WTC11 (cell line): ENCODE results near the gene PNMA8C. TPM values are rescaled to one million over a fixed set of nuclear protein-coding genes. Genes with fewer than 3 reads are reported as not detected.

Experiments
- ATAC-seq: fragments of 200-7000 bp; cut with Tn5 transposase; 2 replicates; pipeline ENCODE4 v1.10.0; 2021; ENCODE audit warnings: mild to moderate bottlenecking, moderate library complexity
- CTCF ChIA-PET: fragments of 300-600 bp; sonication (Branson Sonifier 250); formaldehyde crosslinking; loops from one replicate; lab custom pipeline; 2021; ENCODE audit warnings: antibody characterized with exemption; lab: Charles Lee
- POLR2A ChIA-PET: fragments of 350-600 bp; sonication (Branson Sonifier 250); formaldehyde crosslinking; loops from one replicate; lab custom pipeline; 2021; ENCODE audit warnings: antibody characterized with exemption; lab: Charles Lee
- DNase-seq: peaks from one replicate; pipeline ENCODE4 v3.0.0; 2021; ENCODE audit warnings: low spot score
- H3K27ac Mint-ChIP-seq: 2 replicates; pipeline ENCODE4 v1.8.0; 2021; ENCODE audit warnings: mixed read lengths
- H3K27me3 Mint-ChIP-seq: 2 replicates; pipeline ENCODE4 v1.8.0; 2021; ENCODE audit warnings: low read depth, mild to moderate bottlenecking, moderate library complexity, mixed read lengths
- H3K36me3 Mint-ChIP-seq: 2 replicates; pipeline ENCODE4 v1.8.0; 2021; ENCODE audit warnings: mixed read lengths
- H3K4me1 Mint-ChIP-seq: 2 replicates; pipeline ENCODE4 v1.8.0; 2022; ENCODE audit warnings: mixed read lengths
- H3K4me3 Mint-ChIP-seq: 2 replicates; pipeline ENCODE4 v1.8.0; 2021; ENCODE audit warnings: mild to moderate bottlenecking, moderate library complexity, mixed read lengths
- H3K9me3 Mint-ChIP-seq: 2 replicates; pipeline ENCODE4 v1.8.0; 2021; ENCODE audit warnings: mixed read lengths
- ATF1 ChIP-seq: sonication (generic); formaldehyde crosslinking; IDR thresholded peaks from 2 replicates; pipeline ENCODE4 v1.8.1; 2023; ENCODE audit warnings: mild to moderate bottlenecking, moderate library complexity, missing genetic modification reagents
- CBFB ChIP-seq: sonication (generic); formaldehyde crosslinking; IDR thresholded peaks from 2 replicates; pipeline ENCODE4 v1.8.1; 2022; ENCODE audit warnings: mild to moderate bottlenecking, low read depth, missing genetic modification reagents
- EMX1 ChIP-seq: fragments of 250-450 bp; sonication (Bioruptor Pico); IDR thresholded peaks from 2 replicates; pipeline ENCODE4 v1.8.0; 2021; ENCODE audit warnings: mild to moderate bottlenecking
- FOXK1 ChIP-seq: sonication (generic); formaldehyde crosslinking; IDR thresholded peaks from 2 replicates; pipeline ENCODE4 v1.8.0; 2022; ENCODE audit warnings: mild to moderate bottlenecking, moderate library complexity, missing genetic modification reagents
- GRHL2 ChIP-seq: fragments of 250-450 bp; sonication (Bioruptor Pico); IDR thresholded peaks from 2 replicates; pipeline ENCODE4 v1.8.0; 2022; ENCODE audit warnings: mild to moderate bottlenecking, moderate library complexity; ENCODE audit not compliant: insufficient replicate concordance, severe bottlenecking
- GTF2I ChIP-seq: fragments of 250-450 bp; sonication (Bioruptor Pico); conservative IDR thresholded peaks from 2 replicates; pipeline ENCODE4 v1.4.0; 2021; ENCODE audit warnings: mild to moderate bottlenecking
- HMGA2 ChIP-seq: fragments of 250-450 bp; sonication (Bioruptor Pico); IDR thresholded peaks from 2 replicates; pipeline ENCODE4 v1.4.0; 2021; ENCODE audit warnings: mild to moderate bottlenecking, moderate library complexity
- JAZF1 ChIP-seq: fragments of 250-450 bp; sonication (Bioruptor Pico); IDR thresholded peaks from 2 replicates; pipeline ENCODE4 v1.9.0; 2021; ENCODE audit warnings: moderate library complexity, mild to moderate bottlenecking, inconsistent platforms
- NFE2L1 ChIP-seq: sonication (generic); formaldehyde crosslinking; IDR thresholded peaks from 2 replicates; pipeline ENCODE4 v1.8.1; 2023; ENCODE audit warnings: missing genetic modification reagents
- NR2C2 ChIP-seq: sonication (generic); formaldehyde crosslinking; IDR thresholded peaks from 2 replicates; pipeline ENCODE4 v1.8.0; 2022; ENCODE audit warnings: mild to moderate bottlenecking, missing genetic modification reagents
- RORB ChIP-seq: fragments of 250-450 bp; sonication (Bioruptor Pico); IDR thresholded peaks from 2 replicates; pipeline ENCODE4 v1.9.0; 2021; ENCODE audit warnings: mild to moderate bottlenecking
- SP1 ChIP-seq: sonication (generic); formaldehyde crosslinking; conservative IDR thresholded peaks from 2 replicates; pipeline ENCODE4 v1.8.1; 2022; ENCODE audit warnings: missing genetic modification reagents
- TEAD1 ChIP-seq: sonication (generic); formaldehyde crosslinking; IDR thresholded peaks from 2 replicates; pipeline ENCODE4 v1.8.0; 2022; ENCODE audit warnings: mild to moderate bottlenecking, missing genetic modification reagents
- ZBTB21 ChIP-seq: sonication (generic); formaldehyde crosslinking; IDR thresholded peaks from 2 replicates; pipeline ENCODE4 v1.8.1; 2023; ENCODE audit warnings: mild to moderate bottlenecking, missing genetic modification reagents, borderline replicate concordance
- ZNF263 ChIP-seq: sonication (generic); formaldehyde crosslinking; IDR thresholded peaks from 2 replicates; pipeline ENCODE4 v1.8.1; 2022; ENCODE audit warnings: low read depth, mild to moderate bottlenecking, moderate library complexity, missing genetic modification reagents
- ZNF317 ChIP-seq: sonication (generic); formaldehyde crosslinking; IDR thresholded peaks from 2 replicates; pipeline ENCODE4 v1.8.1; 2023; ENCODE audit warnings: low read depth, mild to moderate bottlenecking, moderate library complexity, missing genetic modification reagents, borderline replicate concordance
- ZNF416 ChIP-seq: fragments of 250-450 bp; sonication (Bioruptor Pico); IDR thresholded peaks from 2 replicates; pipeline ENCODE4 v1.9.0; 2021; ENCODE audit warnings: mild to moderate bottlenecking, inconsistent platforms
- total RNA-seq: library from RNA; stranded (reverse); gene quantifications from 3 replicates; pipeline ENCODE4 v1.2.3, GENCODE V29; 2021
- TF ChIP-seq, protein P1 (sequence below): fragments of 250-450 bp; sonication (Bioruptor Pico); IDR thresholded peaks from 2 replicates; pipeline ENCODE4 v1.9.0; 2021; ENCODE audit warnings: moderate library complexity, mild to moderate bottlenecking, inconsistent platforms, borderline replicate concordance
- TF ChIP-seq, protein P2 (sequence below): sonication (generic); formaldehyde crosslinking; IDR thresholded peaks from 2 replicates; pipeline ENCODE4 v1.8.0; 2022; ENCODE audit warnings: mild to moderate bottlenecking, missing genetic modification reagents
- TF ChIP-seq, protein P3 (sequence below): sonication (generic); formaldehyde crosslinking; IDR thresholded peaks from 2 replicates; pipeline ENCODE4 v1.8.0; 2022; ENCODE audit warnings: mild to moderate bottlenecking, missing genetic modification reagents
- TF ChIP-seq, protein P4 (sequence below): fragments of 200-600 bp; IDR thresholded peaks from 2 replicates; pipeline ENCODE4 v1.8.0; 2022; ENCODE audit warnings: antibody characterized with exemption
- TF ChIP-seq, protein P5 (sequence below): sonication (generic); formaldehyde crosslinking; IDR thresholded peaks from 2 replicates; pipeline ENCODE4 v1.8.0; 2022; ENCODE audit warnings: mild to moderate bottlenecking, missing genetic modification reagents

Gene PNMA8C
- total RNA-seq, 1 experiment from 2014 or later = 1.2 TPM

DNA sequence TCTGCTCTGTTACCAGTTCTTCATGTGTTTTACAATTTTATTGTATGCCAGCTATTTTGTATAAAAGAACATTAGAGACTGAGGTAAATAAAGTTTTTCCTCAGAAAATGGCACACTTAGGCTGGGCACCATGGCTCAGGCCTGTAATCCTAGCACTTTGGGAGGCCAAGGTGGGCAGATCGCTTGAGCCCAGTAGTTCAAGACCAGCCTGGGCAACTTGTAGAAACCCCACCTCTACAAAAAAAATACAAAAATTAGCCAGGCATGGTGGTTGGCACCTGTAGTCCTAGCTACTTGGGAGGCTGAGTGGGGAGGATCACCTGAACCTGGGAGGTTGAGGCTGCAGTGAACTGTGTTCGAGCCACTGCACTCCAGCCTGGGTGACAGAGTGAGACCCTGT is 47.4 kb downstream of the PNMA8C start:
- no peak for ATAC-seq
- no peaks in the 10 kb centered on the region for H3K4me1 Mint-ChIP-seq
- TF ChIP-seq GTF2I (CRISPR knock-in tag) = no peak
- TF ChIP-seq TEAD1 = no peak
- ChIA-PET POLR2A (interaction anchor here (1.0 kb wide), 1 partner anchor 10 kb away, joined by 3 read pairs; no protein-coding TSS in a partner anchor), CTCF (interaction anchor here (1.4 to 1.6 kb wide), 2 partner anchors 10 to 101 kb away, joined by 4 to 6 read pairs; no protein-coding TSS in a partner anchor)
- DNase-seq = no peak
- H3K36me3 Mint-ChIP-seq = peaks cover 69% of the 10 kb centered on the region
- H3K27me3 Mint-ChIP-seq = no peaks in the 10 kb centered on the region
- H3K27ac Mint-ChIP-seq = no peak overlapping the region
- H3K9me3 Mint-ChIP-seq = no peaks in the 10 kb centered on the region
- H3K4me3 Mint-ChIP-seq = no peak overlapping the region

DNA sequence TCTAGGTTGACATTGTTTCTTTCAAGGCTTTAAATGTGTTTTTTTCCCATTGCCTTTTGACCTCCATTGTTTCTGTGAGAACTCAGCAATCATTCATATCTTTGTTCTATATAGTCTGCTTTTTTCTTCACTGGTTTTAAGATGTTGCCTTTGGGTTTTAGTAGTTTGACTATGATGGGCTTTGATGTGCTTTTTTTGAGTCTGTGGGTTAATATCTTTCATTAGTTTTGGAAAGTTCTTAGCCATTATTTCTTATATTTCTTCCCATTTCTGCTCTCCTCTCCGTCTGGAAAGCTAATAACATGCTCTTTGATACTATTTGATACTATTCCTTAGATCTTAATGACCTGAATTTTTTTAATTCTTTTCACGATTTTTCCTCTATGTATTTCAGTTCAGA is 48.0 kb downstream of the PNMA8C start:
- TF ChIP-seq ATF1 (CRISPR knock-in tag) (no peak), ZNF317 (CRISPR knock-in tag) (no peak), CBFB (no peak)
- Mint-ChIP-seq H3K36me3 (peaks cover 70% of the 10 kb centered on the region), H3K27ac (peak overlapping the region; percentile 69; the same call in 1 of the 2 replicates), H3K4me1 (no peaks in the 10 kb centered on the region), H3K9me3 (no peaks in the 10 kb centered on the region), H3K4me3 (no peak overlapping the region), H3K27me3 (no peaks in the 10 kb centered on the region)
- DNase-seq = no peak
- CTCF ChIA-PET = no interaction called here
- ATAC-seq = no peak
- POLR2A ChIA-PET = no interaction called here

DNA sequence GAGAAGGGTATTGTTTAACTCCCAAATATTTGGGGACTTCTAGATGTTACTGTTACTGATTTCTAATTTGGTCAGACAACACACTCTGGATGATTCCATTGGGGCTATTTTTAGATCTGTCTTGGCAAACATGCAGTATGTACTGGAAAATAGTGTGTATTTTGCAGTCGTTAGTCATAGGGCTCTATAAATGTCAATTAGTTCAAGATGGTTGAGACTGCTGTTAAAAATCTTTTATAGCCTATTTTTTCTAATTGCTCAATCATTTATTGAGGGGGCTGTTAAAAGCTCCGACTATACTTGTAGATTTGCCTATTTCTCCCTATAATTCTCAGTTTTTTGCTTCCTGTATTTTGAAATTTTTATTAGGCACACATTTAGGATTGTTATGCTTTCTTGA is 50.5 kb downstream of the PNMA8C start:
- no peak overlapping the region for H3K27ac Mint-ChIP-seq
- no peak for ATAC-seq
- no peak for TF ChIP-seq NFE2L1 (CRISPR knock-in tag)
- no peak for TF ChIP-seq CBFB
- TF ChIP-seq, protein P1, sequence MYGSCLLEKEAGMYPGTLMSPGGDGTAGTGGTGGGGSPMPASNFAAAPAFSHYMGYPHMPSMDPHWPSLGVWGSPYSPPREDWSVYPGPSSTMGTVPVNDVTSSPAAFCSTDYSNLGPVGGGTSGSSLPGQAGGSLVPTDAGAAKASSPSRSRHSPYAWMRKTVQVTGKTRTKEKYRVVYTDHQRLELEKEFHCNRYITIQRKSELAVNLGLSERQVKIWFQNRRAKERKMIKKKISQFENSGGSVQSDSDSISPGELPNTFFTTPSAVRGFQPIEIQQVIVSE (CRISPR knock-in tag) = no peak
- no peak for TF ChIP-seq FOXK1 (CRISPR knock-in tag)
- no peak for TF ChIP-seq NR2C2 (CRISPR knock-in tag)
- no peak for TF ChIP-seq ZNF416 (CRISPR knock-in tag)
- no peak for TF ChIP-seq GRHL2 (CRISPR knock-in tag)
- TF ChIP-seq EMX1 (CRISPR knock-in tag) = no peak
- TF ChIP-seq HMGA2 (CRISPR knock-in tag) = no peak
- peaks cover 63% of the 10 kb centered on the region for H3K36me3 Mint-ChIP-seq
- DNase-seq = no peak
- ChIA-PET CTCF (interaction anchor here (0.9 kb wide), 1 partner anchor 10 kb away, joined by 3 read pairs; no protein-coding TSS in a partner anchor), POLR2A (interaction anchor here (0.5 kb wide), 1 partner anchor 686 kb away, joined by 6 read pairs; no protein-coding TSS in a partner anchor)
- H3K9me3 Mint-ChIP-seq = no peaks in the 10 kb centered on the region
- no peaks in the 10 kb centered on the region for H3K27me3 Mint-ChIP-seq
- H3K4me3 Mint-ChIP-seq = no peak overlapping the region
- peaks cover 15% of the 10 kb centered on the region for H3K4me1 Mint-ChIP-seq

DNA sequence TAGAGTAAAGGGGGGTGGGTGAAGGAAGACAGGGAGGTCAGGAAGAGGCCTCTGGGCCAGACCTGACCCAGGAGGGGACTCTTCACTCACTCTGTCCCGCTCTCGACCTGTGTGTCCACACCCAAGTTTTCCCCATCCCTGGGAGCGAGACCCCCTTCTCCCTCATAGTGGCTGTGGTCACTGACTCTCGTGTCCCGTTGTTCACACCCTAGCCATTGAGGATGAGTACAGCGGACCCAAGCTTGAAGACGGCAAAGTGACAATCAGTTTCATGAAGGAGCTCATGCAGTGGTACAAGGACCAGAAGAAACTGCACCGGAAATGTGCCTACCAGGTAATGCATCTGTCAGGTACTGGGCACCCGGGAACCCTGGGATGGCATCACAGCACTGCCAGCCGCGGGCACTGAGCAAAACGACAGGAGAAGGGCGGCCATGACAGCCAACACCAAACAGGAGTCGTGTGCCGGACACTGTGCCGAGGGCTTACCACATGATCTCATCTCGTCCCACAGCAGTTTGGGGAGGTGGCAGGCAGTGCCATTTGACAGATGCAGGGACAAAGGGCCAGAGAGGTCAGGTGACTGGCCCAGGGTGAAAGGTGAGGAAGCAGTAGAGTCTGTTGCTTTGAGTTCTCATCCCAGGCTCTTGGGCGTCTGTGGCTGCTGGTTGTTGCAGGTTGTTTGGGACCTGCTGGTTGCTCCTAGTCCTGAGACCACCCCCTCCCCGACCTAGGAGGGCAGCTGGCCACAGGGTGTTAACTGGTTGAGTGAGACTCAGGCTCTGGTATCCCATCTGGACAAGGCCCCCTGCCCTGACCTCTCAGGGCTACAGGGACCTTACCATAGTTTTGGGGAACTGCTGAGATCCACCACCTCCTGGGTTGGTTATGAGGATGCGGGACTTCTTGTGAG is 52.2 kb downstream of the PNMA8C start:
- POLR2A ChIA-PET = no interaction called here
- no peak for DNase-seq
- Mint-ChIP-seq H3K9me3 (no peaks in the 10 kb centered on the region), H3K4me1 (peaks cover 33% of the 10 kb centered on the region), H3K27ac (0 out of 2 replicates have a peak overlapping the region, but pooled peaks have one; percentile 37), H3K27me3 (no peaks in the 10 kb centered on the region), H3K4me3 (no peak overlapping the region), H3K36me3 (peaks cover 54% of the 10 kb centered on the region)
- CTCF ChIA-PET = no interaction called here
- no peak for ATAC-seq
- TF ChIP-seq, protein P2, sequence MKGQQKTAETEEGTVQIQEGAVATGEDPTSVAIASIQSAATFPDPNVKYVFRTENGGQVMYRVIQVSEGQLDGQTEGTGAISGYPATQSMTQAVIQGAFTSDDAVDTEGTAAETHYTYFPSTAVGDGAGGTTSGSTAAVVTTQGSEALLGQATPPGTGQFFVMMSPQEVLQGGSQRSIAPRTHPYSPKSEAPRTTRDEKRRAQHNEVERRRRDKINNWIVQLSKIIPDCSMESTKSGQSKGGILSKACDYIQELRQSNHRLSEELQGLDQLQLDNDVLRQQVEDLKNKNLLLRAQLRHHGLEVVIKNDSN (CRISPR knock-in tag) = no peak
- TF ChIP-seq, protein P3, sequence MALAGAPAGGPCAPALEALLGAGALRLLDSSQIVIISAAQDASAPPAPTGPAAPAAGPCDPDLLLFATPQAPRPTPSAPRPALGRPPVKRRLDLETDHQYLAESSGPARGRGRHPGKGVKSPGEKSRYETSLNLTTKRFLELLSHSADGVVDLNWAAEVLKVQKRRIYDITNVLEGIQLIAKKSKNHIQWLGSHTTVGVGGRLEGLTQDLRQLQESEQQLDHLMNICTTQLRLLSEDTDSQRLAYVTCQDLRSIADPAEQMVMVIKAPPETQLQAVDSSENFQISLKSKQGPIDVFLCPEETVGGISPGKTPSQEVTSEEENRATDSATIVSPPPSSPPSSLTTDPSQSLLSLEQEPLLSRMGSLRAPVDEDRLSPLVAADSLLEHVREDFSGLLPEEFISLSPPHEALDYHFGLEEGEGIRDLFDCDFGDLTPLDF = no peak
- TF ChIP-seq ZNF263 (CRISPR knock-in tag) (no peak), ZBTB21 (no peak), SP1 (CRISPR knock-in tag) (no peak), RORB (CRISPR knock-in tag) (no peak), HMGA2 (CRISPR knock-in tag) (no peak), JAZF1 (CRISPR knock-in tag) (no peak)
- TF ChIP-seq, protein P4, sequence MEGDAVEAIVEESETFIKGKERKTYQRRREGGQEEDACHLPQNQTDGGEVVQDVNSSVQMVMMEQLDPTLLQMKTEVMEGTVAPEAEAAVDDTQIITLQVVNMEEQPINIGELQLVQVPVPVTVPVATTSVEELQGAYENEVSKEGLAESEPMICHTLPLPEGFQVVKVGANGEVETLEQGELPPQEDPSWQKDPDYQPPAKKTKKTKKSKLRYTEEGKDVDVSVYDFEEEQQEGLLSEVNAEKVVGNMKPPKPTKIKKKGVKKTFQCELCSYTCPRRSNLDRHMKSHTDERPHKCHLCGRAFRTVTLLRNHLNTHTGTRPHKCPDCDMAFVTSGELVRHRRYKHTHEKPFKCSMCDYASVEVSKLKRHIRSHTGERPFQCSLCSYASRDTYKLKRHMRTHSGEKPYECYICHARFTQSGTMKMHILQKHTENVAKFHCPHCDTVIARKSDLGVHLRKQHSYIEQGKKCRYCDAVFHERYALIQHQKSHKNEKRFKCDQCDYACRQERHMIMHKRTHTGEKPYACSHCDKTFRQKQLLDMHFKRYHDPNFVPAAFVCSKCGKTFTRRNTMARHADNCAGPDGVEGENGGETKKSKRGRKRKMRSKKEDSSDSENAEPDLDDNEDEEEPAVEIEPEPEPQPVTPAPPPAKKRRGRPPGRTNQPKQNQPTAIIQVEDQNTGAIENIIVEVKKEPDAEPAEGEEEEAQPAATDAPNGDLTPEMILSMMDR = no peak
- TF ChIP-seq, protein P5, sequence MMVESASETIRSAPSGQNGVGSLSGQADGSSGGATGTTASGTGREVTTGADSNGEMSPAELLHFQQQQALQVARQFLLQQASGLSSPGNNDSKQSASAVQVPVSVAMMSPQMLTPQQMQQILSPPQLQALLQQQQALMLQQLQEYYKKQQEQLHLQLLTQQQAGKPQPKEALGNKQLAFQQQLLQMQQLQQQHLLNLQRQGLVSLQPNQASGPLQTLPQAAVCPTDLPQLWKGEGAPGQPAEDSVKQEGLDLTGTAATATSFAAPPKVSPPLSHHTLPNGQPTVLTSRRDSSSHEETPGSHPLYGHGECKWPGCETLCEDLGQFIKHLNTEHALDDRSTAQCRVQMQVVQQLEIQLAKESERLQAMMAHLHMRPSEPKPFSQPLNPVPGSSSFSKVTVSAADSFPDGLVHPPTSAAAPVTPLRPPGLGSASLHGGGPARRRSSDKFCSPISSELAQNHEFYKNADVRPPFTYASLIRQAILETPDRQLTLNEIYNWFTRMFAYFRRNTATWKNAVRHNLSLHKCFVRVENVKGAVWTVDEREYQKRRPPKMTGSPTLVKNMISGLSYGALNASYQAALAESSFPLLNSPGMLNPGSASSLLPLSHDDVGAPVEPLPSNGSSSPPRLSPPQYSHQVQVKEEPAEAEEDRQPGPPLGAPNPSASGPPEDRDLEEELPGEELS = no peak
